GM23338 (cell line): Measurements from ENCODE around the gene MKRN2. TPM values are rescaled to one million over a fixed set of nuclear protein-coding genes. Genes with fewer than 3 reads are reported as not detected.

Experiments used
- ATAC-seq: fragments of 200-7000 bp; cut with Tn5 transposase; 3 replicates; pipeline ENCODE4 v1.9.1; 2020
- DNase-seq: peaks from one replicate; pipeline ENCODE4 v3.0.0-alpha.2; 2015; ENCODE audit warnings: low spot score
- H2AFZ ChIP-seq: fragments of 200-600 bp; sonication (generic); 2 replicates; pipeline ENCODE4 v1.8.0; 2016; ENCODE audit warnings: antibody characterized with exemption, mild to moderate bottlenecking, moderate library complexity
- H3F3A ChIP-seq: fragments of 200-600 bp; sonication (generic); replicated peaks from 2 replicates; pipeline ENCODE4 v1.8.0; 2017; ENCODE audit warnings: antibody characterized with exemption, mixed run types, low read depth
- H3K27ac ChIP-seq: fragments of 200-600 bp; sonication (generic); 2 replicates; pipeline ENCODE4 v1.6.1; 2016; ENCODE audit warnings: low read depth
- H3K27me3 ChIP-seq: fragments of 200-600 bp; sonication (generic); 2 replicates; pipeline ENCODE4 v1.8.0; 2016; ENCODE audit warnings: mild to moderate bottlenecking, mixed run types, moderate library complexity; ENCODE audit not compliant: insufficient read depth
- H3K36me3 ChIP-seq: fragments of 200-600 bp; sonication (generic); 2 replicates; pipeline ENCODE4 v1.8.0; 2016; ENCODE audit warnings: mild to moderate bottlenecking; ENCODE audit not compliant: insufficient read depth
- H3K4me1 ChIP-seq: fragments of 200-600 bp; sonication (generic); 2 replicates; pipeline ENCODE4 v1.8.0; 2016; ENCODE audit warnings: mild to moderate bottlenecking, moderate library complexity; ENCODE audit not compliant: insufficient read depth
- H3K4me2 ChIP-seq: fragments of 200-600 bp; sonication (generic); 2 replicates; pipeline ENCODE4 v1.7.1; 2017; ENCODE audit warnings: mixed run types
- H3K4me3 ChIP-seq: fragments of 200-600 bp; sonication (generic); 2 replicates; pipeline ENCODE4 v1.6.1; 2016; ENCODE audit warnings: mixed run types
- H3K79me2 ChIP-seq: fragments of 200-600 bp; sonication (generic); replicated peaks from 2 replicates; pipeline ENCODE4 v1.8.0; 2017; ENCODE audit warnings: mild to moderate bottlenecking; ENCODE audit not compliant: insufficient read depth
- H3K9me2 ChIP-seq: fragments of 200-600 bp; sonication (generic); 2 replicates; pipeline ENCODE4 v1.8.0; 2017; ENCODE audit not compliant: insufficient read depth
- H4K20me1 ChIP-seq: fragments of 200-600 bp; sonication (generic); replicated peaks from 2 replicates; pipeline ENCODE4 v1.8.0; 2017; ENCODE audit warnings: mild to moderate bottlenecking; ENCODE audit not compliant: insufficient read depth
- H3K27ac Mint-ChIP-seq: 2 replicates; pipeline ENCODE4 v1.8.0; 2020; ENCODE audit warnings: inconsistent platforms, mild to moderate bottlenecking, moderate library complexity, mixed read lengths
- H3K27me3 Mint-ChIP-seq: 3 replicates; pipeline ENCODE4 v1.8.0; 2022; ENCODE audit warnings: low read depth, mild to moderate bottlenecking, moderate library complexity, mixed read lengths, inconsistent platforms; ENCODE audit not compliant: insufficient read depth, poor library complexity
- H3K36me3 Mint-ChIP-seq: 3 replicates; pipeline ENCODE4 v1.8.0; 2021; ENCODE audit warnings: low read depth, mild to moderate bottlenecking, inconsistent platforms, moderate library complexity, mixed read lengths
- H3K4me1 Mint-ChIP-seq: 3 replicates; pipeline ENCODE4 v1.8.0; 2020; ENCODE audit warnings: mild to moderate bottlenecking, inconsistent platforms, mixed read lengths
- H3K4me3 Mint-ChIP-seq: 3 replicates; pipeline ENCODE4 v1.8.0; 2021; ENCODE audit warnings: moderate library complexity, mild to moderate bottlenecking, inconsistent platforms, mixed read lengths
- H3K9me3 Mint-ChIP-seq: 3 replicates; pipeline ENCODE4 v1.8.0; 2020; ENCODE audit warnings: moderate library complexity, mild to moderate bottlenecking, inconsistent platforms, mixed read lengths
- CREB1 ChIP-seq: fragments of 250-450 bp; sonication (Bioruptor Pico); IDR thresholded peaks from 2 replicates; pipeline ENCODE4 v1.5.0; 2020; ENCODE audit warnings: low read depth, mild to moderate bottlenecking, moderate library complexity
- ETS1 ChIP-seq: IDR thresholded peaks from 2 replicates; pipeline ENCODE4 v1.6.1; 2016; ENCODE audit warnings: antibody characterized with exemption
- EZH2 ChIP-seq: fragments of 200-600 bp; sonication (generic); IDR thresholded peaks from one replicate; pipeline ENCODE4 v1.8.0; 2017; ENCODE audit warnings: antibody characterized with exemption, mild to moderate bottlenecking, low read depth; ENCODE audit not compliant: unreplicated experiment
- POLR2AphosphoS5 ChIP-seq: IDR thresholded peaks from 2 replicates; pipeline ENCODE4 v1.6.1; 2016; ENCODE audit warnings: antibody characterized with exemption, low read depth
- STAT1 ChIP-seq: IDR thresholded peaks from one replicate; pipeline ENCODE4 v1.6.1; 2016; ENCODE audit warnings: antibody characterized with exemption; ENCODE audit not compliant: unreplicated experiment
- polyA plus RNA-seq: library from polyadenylated mRNA; unstranded; fragments of >200 nt; fragmentation: Nextera tagmentation; extraction: Ambion mirVana; gene quantifications from 2 replicates; pipeline ENCODE4 v1.2.1, GENCODE V29; 2016
- total RNA-seq: library from RNA; depleted of rRNA; stranded (reverse); fragments of >200 nt; shearing (Covaris generic); gene quantifications from 2 replicates; pipeline ENCODE4 v1.2.3, GENCODE V29; 2014
- TF ChIP-seq, protein P1 (sequence below): fragments of 250-450 bp; sonication (Bioruptor Pico); IDR thresholded peaks from 2 replicates; pipeline ENCODE4 v1.5.0; 2020; ENCODE audit warnings: mild to moderate bottlenecking, moderate library complexity
- TF ChIP-seq, protein P2 (sequence below): IDR thresholded peaks from one replicate; pipeline ENCODE4 v1.6.1; 2018; ENCODE audit warnings: antibody characterized with exemption; ENCODE audit not compliant: unreplicated experiment

The MKRN2 gene
- total and polyA plus RNA-seq, 2 experiments from 2014 or later: 11.4 to 24.6 TPM

- Mint-ChIP-seq H3K4me1 (no peaks in the 10 kb centered on the region), H3K36me3 (peaks cover 18% of the 10 kb centered on the region), H3K9me3 (no peaks in the 10 kb centered on the region), H3K4me3 (no peak overlapping the region), H3K27me3 (no peaks in the 10 kb centered on the region), H3K27ac (no peak overlapping the region)
- H3K4me2 ChIP-seq: no peak overlapping the region
- no peak overlapping the region for H3K27ac ChIP-seq
- no peaks in the 10 kb centered on the region; the same call in 1 of the 2 replicates for H3K36me3 ChIP-seq
- TF ChIP-seq, protein P1, sequence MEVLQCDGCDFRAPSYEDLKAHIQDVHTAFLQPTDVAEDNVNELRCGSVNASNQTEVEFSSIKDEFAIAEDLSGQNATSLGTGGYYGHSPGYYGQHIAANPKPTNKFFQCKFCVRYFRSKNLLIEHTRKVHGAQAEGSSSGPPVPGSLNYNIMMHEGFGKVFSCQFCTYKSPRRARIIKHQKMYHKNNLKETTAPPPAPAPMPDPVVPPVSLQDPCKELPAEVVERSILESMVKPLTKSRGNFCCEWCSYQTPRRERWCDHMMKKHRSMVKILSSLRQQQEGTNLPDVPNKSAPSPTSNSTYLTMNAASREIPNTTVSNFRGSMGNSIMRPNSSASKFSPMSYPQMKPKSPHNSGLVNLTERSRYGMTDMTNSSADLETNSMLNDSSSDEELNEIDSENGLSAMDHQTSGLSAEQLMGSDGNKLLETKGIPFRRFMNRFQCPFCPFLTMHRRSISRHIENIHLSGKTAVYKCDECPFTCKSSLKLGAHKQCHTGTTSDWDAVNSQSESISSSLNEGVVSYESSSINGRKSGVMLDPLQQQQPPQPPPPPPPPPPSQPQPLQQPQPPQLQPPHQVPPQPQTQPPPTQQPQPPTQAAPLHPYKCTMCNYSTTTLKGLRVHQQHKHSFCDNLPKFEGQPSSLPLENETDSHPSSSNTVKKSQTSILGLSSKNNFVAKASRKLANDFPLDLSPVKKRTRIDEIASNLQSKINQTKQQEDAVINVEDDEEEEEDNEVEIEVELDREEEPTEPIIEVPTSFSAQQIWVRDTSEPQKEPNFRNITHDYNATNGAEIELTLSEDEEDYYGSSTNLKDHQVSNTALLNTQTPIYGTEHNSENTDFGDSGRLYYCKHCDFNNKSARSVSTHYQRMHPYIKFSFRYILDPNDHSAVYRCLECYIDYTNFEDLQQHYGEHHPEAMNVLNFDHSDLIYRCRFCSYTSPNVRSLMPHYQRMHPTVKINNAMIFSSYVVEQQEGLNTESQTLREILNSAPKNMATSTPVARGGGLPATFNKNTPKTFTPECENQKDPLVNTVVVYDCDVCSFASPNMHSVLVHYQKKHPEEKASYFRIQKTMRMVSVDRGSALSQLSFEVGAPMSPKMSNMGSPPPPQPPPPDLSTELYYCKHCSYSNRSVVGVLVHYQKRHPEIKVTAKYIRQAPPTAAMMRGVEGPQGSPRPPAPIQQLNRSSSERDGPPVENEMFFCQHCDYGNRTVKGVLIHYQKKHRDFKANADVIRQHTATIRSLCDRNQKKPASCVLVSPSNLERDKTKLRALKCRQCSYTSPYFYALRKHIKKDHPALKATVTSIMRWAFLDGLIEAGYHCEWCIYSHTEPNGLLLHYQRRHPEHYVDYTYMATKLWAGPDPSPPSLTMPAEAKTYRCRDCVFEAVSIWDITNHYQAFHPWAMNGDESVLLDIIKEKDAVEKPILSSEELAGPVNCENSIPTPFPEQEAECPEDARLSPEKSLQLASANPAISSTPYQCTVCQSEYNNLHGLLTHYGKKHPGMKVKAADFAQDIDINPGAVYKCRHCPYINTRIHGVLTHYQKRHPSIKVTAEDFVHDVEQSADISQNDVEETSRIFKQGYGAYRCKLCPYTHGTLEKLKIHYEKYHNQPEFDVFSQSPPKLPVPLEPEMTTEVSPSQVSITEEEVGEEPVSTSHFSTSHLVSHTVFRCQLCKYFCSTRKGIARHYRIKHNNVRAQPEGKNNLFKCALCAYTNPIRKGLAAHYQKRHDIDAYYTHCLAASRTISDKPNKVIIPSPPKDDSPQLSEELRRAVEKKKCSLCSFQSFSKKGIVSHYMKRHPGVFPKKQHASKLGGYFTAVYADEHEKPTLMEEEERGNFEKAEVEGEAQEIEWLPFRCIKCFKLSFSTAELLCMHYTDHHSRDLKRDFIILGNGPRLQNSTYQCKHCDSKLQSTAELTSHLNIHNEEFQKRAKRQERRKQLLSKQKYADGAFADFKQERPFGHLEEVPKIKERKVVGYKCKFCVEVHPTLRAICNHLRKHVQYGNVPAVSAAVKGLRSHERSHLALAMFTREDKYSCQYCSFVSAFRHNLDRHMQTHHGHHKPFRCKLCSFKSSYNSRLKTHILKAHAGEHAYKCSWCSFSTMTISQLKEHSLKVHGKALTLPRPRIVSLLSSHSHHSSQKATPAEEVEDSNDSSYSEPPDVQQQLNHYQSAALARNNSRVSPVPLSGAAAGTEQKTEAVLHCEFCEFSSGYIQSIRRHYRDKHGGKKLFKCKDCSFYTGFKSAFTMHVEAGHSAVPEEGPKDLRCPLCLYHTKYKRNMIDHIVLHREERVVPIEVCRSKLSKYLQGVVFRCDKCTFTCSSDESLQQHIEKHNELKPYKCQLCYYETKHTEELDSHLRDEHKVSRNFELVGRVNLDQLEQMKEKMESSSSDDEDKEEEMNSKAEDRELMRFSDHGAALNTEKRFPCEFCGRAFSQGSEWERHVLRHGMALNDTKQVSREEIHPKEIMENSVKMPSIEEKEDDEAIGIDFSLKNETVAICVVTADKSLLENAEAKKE (CRISPR knock-in tag): no peak
- TF ChIP-seq, protein P2, sequence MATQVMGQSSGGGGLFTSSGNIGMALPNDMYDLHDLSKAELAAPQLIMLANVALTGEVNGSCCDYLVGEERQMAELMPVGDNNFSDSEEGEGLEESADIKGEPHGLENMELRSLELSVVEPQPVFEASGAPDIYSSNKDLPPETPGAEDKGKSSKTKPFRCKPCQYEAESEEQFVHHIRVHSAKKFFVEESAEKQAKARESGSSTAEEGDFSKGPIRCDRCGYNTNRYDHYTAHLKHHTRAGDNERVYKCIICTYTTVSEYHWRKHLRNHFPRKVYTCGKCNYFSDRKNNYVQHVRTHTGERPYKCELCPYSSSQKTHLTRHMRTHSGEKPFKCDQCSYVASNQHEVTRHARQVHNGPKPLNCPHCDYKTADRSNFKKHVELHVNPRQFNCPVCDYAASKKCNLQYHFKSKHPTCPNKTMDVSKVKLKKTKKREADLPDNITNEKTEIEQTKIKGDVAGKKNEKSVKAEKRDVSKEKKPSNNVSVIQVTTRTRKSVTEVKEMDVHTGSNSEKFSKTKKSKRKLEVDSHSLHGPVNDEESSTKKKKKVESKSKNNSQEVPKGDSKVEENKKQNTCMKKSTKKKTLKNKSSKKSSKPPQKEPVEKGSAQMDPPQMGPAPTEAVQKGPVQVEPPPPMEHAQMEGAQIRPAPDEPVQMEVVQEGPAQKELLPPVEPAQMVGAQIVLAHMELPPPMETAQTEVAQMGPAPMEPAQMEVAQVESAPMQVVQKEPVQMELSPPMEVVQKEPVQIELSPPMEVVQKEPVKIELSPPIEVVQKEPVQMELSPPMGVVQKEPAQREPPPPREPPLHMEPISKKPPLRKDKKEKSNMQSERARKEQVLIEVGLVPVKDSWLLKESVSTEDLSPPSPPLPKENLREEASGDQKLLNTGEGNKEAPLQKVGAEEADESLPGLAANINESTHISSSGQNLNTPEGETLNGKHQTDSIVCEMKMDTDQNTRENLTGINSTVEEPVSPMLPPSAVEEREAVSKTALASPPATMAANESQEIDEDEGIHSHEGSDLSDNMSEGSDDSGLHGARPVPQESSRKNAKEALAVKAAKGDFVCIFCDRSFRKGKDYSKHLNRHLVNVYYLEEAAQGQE: no peak
- TF ChIP-seq STAT1: no peak
- no peak for TF ChIP-seq EZH2
- TF ChIP-seq ETS1: no peak
- no peak for TF ChIP-seq CREB1 (CRISPR knock-in tag)
- TF ChIP-seq POLR2AphosphoS5: no peak
- no peak overlapping the region for H2AFZ ChIP-seq
- peaks cover 10% of the 10 kb centered on the region; the same call in 1 of the 2 replicates for H4K20me1 ChIP-seq
- H3K9me2 ChIP-seq: no peaks in the 10 kb centered on the region
- no peaks in the 10 kb centered on the region for H3K79me2 ChIP-seq
- H3K27me3 ChIP-seq: no peaks in the 10 kb centered on the region
- ATAC-seq (no peak), DNase-seq (no peak)
- H3K4me3 ChIP-seq: no peak overlapping the region
- H3K4me1 ChIP-seq: no peaks in the 10 kb centered on the region
- no peaks in the 10 kb centered on the region for H3F3A ChIP-seq
These were observed 43.0 kb upstream of the MKRN2 start for GRCh38 chr3:12513694-12514446.
